LNCaP clone FGC (cell line): ENCODE measurements around the gene COL15A1.

Experiments used
- DNase-seq: peaks from one replicate; pipeline ENCODE4 v3.0.0-alpha.2; 2011; ENCODE audit warnings: low read depth
- H3K4me3 ChIP-seq: 2 replicates; pipeline ENCODE4 v1.5.1; 2011; ENCODE audit warnings: mild to moderate bottlenecking, low read depth, low read length, control low read depth
- TF ChIP-seq, protein P1 (sequence below): IDR thresholded peaks from 2 replicates; pipeline ENCODE4 v1.5.1; 2012; ENCODE audit warnings: mild to moderate bottlenecking; ENCODE audit not compliant: control insufficient read depth, insufficient read depth; ENCODE audit errors: extremely low read depth

The COL15A1 gene

DNA sequence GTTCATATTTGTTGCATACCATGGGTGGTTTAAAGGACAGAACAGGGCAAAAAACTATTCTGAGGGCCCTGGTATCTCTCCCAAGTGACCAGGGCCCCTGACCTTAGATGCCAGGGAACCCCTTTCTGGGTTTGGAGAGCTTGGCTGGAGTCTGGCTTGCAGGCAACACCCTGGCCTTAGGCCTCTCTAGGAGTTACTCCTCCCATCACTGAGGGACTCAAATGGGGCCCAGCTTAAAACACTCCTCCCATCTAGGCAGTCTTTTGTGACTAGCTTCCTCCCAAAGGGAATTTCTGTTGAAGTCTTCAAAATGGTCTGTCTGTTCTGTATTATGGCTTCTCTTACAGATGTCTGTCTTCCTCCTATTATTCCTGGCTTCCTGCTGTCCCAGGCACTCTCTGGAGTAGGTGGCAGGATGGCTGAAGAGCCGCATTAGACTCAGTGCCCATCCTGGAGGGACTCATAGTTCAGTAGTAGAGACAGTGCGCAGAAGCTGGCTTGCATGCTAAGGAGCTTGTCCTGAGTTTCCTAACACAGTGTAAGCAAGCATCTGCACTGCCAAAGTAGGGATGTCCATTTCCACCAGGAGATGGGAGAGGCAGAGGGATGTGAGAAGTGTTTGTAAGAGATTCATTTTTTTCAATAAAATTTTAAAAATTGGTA, 10.0 kb downstream of the COL15A1 start:
- TF ChIP-seq, protein P1, sequence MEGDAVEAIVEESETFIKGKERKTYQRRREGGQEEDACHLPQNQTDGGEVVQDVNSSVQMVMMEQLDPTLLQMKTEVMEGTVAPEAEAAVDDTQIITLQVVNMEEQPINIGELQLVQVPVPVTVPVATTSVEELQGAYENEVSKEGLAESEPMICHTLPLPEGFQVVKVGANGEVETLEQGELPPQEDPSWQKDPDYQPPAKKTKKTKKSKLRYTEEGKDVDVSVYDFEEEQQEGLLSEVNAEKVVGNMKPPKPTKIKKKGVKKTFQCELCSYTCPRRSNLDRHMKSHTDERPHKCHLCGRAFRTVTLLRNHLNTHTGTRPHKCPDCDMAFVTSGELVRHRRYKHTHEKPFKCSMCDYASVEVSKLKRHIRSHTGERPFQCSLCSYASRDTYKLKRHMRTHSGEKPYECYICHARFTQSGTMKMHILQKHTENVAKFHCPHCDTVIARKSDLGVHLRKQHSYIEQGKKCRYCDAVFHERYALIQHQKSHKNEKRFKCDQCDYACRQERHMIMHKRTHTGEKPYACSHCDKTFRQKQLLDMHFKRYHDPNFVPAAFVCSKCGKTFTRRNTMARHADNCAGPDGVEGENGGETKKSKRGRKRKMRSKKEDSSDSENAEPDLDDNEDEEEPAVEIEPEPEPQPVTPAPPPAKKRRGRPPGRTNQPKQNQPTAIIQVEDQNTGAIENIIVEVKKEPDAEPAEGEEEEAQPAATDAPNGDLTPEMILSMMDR = no peak
- DNase-seq = no peak
- no peak overlapping the region for H3K4me3 ChIP-seq

DNA sequence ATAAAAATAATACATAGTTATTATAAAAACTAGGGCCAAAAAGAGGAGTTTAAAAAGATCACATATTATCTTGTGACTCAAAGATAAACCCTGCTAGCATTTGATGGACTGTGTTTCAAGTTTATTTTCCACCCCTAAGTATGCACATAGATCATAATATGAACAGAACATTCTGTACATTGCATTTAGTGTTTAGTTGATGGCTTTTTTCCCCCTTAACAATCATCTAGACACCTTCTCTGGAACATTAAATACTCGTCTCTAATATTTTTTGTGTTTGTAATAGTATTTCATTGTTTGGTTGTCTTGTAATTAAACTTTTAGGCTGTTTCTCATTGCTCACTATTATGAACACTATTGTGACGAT, 10.5 kb downstream of the COL15A1 start:
- H3K4me3 ChIP-seq = no peak overlapping the region
- TF ChIP-seq, protein P1 = no peak
- no peak for DNase-seq

DNA sequence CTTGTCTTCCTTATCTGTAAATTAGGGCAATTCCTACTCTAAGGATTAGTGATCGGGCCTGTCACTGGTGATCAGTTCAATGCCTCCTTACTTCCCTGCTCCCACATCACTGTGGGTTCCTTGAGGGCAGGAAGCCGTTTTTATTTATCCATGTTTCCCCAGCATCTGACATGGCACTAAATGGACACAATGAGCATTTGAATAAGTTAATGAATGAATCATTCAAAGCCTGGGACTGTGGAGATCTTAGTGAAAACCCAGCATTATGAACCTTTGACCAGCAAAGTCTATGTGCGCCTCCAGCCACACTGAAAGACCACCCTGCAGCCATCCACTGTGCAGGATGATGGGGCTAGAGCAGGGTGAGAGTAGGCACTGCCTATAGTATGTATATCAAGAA, 11.6 kb downstream of the COL15A1 start:
- DNase-seq = no peak
- H3K4me3 ChIP-seq = no peak overlapping the region
- TF ChIP-seq, protein P1 = no peak

DNA sequence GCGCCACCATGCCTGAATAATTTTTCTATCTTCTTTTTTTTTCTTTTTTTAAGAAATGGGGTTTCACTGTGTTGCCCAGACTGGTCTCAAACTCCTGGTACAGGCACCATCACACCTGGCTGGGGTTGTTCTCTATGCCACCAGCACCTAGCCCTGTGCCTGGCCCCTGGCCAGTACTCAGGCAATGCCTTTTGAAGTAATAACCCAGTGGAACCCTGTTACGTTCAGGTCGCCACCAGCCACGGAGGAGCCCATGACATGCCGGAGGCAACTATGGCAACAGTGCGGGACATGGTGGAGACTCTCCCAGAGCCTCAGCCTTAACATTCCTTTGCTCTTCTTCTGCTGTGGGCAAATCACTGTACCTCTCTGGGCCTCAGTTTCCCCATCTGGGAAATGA, 14.1 kb downstream of the COL15A1 start:
- no peak for DNase-seq
- TF ChIP-seq, protein P1 = no peak
- no peak overlapping the region for H3K4me3 ChIP-seq

DNA sequence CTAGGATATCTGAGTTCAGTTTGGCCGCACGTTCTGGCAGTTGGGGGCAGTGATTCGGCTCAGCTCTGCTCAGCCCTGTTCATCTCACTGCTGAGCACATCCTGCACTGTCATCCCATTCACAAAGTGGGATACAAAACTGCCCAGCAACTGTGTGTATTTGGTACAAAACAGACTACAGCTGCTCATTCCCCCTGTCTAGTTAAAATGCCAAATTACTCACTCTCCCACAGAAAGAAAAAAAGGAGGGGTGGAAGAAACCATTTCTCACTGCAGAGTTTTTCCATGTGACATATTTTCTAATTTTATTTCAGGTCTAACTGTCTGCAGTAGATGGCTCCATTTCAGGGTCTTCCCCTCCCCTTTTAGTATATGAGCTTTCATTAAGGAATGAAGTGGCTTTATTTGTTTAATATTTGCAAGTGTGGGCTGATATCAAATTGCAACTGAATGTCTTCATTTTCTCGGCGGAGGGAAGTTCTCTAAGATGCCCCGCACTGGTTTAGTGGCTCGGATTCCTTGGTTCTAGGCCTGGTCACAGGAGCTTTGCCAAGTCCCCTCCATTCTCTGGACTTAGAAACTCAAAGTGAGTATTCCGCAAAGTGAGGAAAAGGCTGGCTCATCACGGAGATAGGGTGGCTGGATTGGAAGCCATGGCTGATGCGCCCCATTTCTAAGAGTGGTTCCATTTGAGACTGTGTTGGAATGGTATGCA, 14.7 kb downstream of the COL15A1 start:
- TF ChIP-seq, protein P1 = no peak
- DNase-seq = no peak
- no peak overlapping the region for H3K4me3 ChIP-seq

DNA sequence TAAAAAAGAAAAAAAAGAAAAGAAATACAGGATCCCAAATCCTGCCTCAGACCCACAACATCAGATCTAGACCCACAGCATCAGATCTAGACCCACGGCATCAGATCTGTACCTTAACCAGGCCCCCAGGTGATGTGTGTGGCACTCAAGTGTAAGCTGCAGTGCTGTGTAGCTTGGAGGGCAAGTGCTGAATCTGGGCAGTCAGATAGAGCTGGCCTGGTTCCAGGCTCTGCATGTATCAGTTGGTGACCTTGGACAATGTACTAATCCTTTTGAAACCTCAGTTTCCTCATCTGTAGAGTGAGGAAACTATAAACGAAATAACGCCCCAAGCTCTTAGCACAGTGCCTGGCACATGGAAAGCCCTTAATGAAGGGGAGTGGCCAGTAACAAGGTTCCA, 16.7 kb downstream of the COL15A1 start:
- no peak overlapping the region for H3K4me3 ChIP-seq
- DNase-seq = no peak
- TF ChIP-seq, protein P1 = no peak
